Measurements from ENCODE around the gene NLK.
"Not testable (repeated sequence)": the region's sequence is repeated elsewhere in the genome, so short reads cannot be mapped to it uniquely, and the experiment has no call there.

The NLK gene

DNA sequence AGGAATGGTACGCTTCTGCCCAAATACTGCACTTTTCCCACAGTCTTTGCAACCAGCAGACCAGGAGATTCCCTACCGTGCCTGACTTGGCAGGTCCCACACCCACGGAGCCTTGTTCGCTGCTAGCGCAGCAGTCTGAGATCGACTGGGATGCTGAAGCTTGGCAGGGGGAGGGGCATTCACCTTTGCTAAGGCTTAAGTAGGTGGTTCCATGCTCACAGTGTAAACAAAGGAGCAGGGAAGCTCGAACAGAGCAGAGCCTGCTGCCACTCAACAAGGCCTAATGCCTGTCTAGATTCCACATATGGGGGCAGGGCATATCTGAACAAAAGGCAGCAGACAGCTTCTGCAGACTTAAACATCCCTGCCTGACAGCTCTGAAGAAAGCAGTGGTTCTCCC lies 169.3 kb downstream of the NLK start:
- no peak overlapping the region for H3K4me3 ChIP-seq (ENCODE audit: low read depth, low read length)
- no peak for DNase-seq (ENCODE audit: low read depth)
- TF ChIP-seq, protein P1, sequence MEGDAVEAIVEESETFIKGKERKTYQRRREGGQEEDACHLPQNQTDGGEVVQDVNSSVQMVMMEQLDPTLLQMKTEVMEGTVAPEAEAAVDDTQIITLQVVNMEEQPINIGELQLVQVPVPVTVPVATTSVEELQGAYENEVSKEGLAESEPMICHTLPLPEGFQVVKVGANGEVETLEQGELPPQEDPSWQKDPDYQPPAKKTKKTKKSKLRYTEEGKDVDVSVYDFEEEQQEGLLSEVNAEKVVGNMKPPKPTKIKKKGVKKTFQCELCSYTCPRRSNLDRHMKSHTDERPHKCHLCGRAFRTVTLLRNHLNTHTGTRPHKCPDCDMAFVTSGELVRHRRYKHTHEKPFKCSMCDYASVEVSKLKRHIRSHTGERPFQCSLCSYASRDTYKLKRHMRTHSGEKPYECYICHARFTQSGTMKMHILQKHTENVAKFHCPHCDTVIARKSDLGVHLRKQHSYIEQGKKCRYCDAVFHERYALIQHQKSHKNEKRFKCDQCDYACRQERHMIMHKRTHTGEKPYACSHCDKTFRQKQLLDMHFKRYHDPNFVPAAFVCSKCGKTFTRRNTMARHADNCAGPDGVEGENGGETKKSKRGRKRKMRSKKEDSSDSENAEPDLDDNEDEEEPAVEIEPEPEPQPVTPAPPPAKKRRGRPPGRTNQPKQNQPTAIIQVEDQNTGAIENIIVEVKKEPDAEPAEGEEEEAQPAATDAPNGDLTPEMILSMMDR (conservative IDR thresholded peaks at IDR 0.05; ENCODE audit: low read depth, low read length), result no peak

DNA sequence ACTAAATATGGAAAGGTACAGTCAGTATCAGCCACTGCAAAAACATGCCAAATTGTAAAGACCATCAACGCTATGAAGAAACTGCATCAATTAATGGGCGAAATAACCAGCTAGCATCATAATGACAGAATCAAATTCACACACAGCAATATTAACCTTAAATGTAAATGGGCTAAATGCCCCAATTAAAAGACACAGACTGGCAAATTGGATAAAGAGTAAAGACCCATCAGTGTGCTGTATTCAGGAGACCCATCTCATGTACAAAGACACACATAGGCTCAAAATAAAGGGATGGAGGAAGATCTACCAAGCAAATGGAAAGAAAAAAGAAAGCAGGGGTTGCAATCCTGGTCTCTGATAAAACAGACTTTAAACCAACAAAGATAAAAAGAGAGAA lies 171.1 kb downstream of the NLK start:
- not testable (repeated sequence) for H3K4me3 ChIP-seq (ENCODE audit: low read depth, low read length); DNase-seq (ENCODE audit: low read depth)

DNA sequence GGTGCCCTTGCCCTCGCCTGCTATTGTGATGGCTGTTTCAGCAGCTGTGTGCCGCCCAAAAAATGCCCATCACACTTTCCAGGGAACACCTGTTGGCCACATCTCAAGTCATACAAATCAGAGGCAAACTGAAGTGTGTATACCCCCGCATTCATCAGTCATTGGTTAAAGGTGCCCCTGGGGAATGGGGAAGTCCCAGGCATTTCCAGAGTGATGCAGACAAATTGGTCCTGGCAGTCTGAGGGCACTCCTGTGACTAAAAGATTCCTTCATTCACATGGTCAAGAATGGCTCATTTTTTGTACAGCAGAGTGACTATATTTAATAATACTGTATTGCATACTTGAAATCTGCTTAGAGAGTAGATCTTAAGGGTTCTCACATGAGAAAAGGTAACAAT lies 173.6 kb downstream of the NLK start:
- H3K4me3 ChIP-seq (ENCODE audit: low read depth, low read length), result no peak overlapping the region
- DNase-seq (ENCODE audit: low read depth), result no peak
- TF ChIP-seq, protein P1 (conservative IDR thresholded peaks at IDR 0.05; ENCODE audit: low read depth, low read length), result no peak

DNA sequence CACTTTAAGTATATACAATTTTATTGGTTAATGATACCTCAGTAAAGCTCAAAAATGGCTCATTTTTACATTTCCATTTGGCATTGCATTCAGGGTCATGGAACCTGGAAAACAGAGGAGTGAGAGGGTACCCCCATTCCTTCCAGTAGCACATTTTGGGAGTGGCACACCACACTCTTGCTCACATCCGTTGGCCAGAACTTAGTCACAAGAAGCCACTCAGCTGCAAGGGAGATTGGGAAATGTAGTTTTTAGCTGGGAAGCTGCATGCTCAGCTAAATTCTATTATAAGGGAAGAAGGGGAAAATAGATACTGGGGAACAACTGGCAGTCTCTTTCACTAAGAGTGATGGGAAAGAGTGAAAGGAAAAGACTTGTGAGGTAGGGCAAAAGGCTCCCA lies 174.1 kb downstream of the NLK start:
- TF ChIP-seq, protein P1 (conservative IDR thresholded peaks at IDR 0.05; ENCODE audit: low read depth, low read length), result no peak

DNA sequence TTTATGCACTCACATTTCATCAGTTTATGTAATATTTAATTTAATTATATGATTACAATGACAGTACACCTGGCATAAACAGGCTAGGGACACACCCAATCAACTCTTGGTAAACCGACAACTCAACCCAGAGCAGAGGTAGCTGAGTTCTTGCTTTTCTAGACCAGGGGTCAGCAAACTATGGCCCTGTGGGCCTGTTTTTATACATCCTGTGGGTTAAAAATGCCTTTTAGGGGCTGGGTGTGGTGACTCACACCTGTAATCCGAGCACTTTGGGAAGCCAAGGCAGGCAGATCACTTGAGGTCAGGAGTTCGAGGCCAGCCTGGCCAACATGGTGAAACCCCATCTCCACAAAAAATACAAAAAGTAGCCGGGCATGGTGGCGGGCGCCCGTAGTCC lies 177.3 kb downstream of the NLK start:
- H3K4me3 ChIP-seq (ENCODE audit: low read depth, low read length), result no peak overlapping the region
- no peak for DNase-seq (ENCODE audit: low read depth)
- TF ChIP-seq, protein P1 (conservative IDR thresholded peaks at IDR 0.05; ENCODE audit: low read depth, low read length), result no peak

More for the DNA sequence above, 174.1 kb downstream of the NLK start:
- no peak overlapping the region for H3K4me3 ChIP-seq (ENCODE audit: low read depth, low read length)
- DNase-seq (ENCODE audit: low read depth), result peak; percentile 45

DNA sequence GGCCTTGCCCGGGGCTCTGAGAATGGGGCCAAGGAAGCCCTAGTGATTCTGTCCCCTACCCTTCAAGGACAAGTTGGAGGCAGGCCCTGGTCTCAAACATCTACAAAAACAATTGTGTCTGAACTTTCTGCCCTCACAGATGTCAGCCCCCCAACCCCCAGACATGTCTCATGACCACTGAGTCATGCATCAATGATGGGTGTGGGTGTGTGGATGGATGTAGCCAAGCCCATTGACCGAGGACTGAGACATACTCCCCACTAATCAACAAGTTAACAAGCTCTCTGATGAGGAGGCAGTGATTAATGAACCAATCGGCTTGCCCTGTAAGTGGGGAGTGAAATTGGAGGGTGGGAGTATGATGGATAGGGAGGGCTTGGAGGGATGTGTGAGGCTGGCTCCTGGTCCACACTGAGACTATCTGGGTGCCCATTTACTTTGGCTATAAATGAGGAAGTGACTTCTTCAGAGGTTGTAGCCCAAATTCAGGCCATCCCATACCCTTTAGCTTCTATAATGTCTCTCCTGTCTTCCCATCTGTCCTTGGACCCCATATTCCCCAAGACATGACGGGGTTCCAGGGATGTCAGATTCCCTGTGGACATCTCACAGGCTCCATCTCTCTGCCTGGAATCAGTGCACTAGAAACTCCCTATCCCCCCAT lies 179.4 kb downstream of the NLK start:
- TF ChIP-seq, protein P1 (conservative IDR thresholded peaks at IDR 0.05; ENCODE audit: low read depth, low read length), result no peak
- peak; percentile 20 for DNase-seq (ENCODE audit: low read depth)
- no peak overlapping the region for H3K4me3 ChIP-seq (ENCODE audit: low read depth, low read length)

DNA sequence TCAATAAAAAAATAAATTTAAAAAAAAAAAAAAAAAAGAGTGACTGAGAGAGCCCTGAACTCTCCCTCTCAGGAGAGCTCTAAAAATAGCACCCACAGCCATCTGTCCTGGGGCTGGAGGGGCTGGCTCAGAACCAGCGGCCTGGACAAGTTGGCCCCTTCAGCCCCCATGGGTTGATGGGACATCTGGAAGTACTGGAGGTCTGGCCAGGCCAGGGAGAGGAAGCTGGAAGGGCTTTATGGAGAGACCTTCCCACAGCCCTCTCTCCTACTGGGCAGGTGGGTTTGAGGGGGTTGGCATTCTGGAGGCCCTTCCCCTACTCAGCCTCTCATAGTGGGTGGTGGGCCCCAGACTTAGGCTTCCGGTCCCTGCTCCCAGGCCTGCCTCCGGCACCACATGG lies 182.8 kb downstream of the NLK start:
- H3K4me3 ChIP-seq (ENCODE audit: low read depth, low read length), result no peak overlapping the region
- TF ChIP-seq, protein P1 (conservative IDR thresholded peaks at IDR 0.05; ENCODE audit: low read depth, low read length), result no peak
- no peak for DNase-seq (ENCODE audit: low read depth)

Measured in choroid plexus epithelial cell (primary cell).